NCI-H1105 treated with DMSO at 0.1 percent for 48 hours (cell line): ENCODE measurements around the gene SMIM38.

Experiments
- DNase-seq: peaks from one replicate; lab custom pipeline; 2025; lab: John Stamatoyannopoulos, UW

The SMIM38 gene

DNA sequence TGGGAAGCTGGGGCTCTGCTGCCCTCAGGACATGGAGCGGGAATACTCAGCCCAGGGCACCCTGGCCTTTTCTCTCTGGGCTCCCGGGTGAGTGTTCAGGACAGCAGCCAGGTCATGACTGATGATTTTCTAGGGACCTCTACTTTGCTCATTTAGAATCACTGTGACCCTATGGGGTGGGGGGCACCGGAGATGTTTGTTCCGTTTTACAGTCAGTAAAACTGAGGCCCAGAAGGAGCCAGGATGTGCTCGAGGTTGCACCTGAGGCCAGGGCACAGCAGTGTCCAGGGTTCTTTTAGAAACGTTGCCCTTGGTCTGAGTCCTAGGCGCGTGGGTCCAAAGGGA is 48.1 kb downstream of the SMIM38 start:
- DNase-seq = no peak

GRCh38 chr11:69204246-69204940 is 48.7 kb downstream of the SMIM38 start:
- DNase-seq = no peak

- DNase-seq = no peak
These were observed 49.4 kb downstream of the SMIM38 start for GRCh38 chr11:69204941-69205742.
